GM06990 (cell line): ENCODE data around the gene RETREG1.
A peak's percentile ranks its signal among the peaks of the same experiment; 100 is the strongest.

Experiments used
- DNase-seq: peaks from one replicate; pipeline ENCODE4 v3.0.0-alpha.2; 2011; ENCODE audit not compliant: insufficient read length; ENCODE audit errors: extremely low read depth
- H3K27me3 ChIP-seq: replicated peaks from 2 replicates; pipeline ENCODE4 v1.6.0; 2011; ENCODE audit warnings: low read length; ENCODE audit not compliant: control insufficient read depth, insufficient read depth
- H3K36me3 ChIP-seq: 2 replicates; pipeline ENCODE4 v1.5.1; 2011; ENCODE audit warnings: low read length; ENCODE audit not compliant: control insufficient read depth, insufficient read depth
- H3K4me3 ChIP-seq: replicated peaks from 2 replicates; pipeline ENCODE4 v1.5.1; 2011; ENCODE audit warnings: low read depth, mild to moderate bottlenecking, control low read depth, low read length
- TF ChIP-seq, protein P1 (sequence below): IDR thresholded peaks from 2 replicates; pipeline ENCODE4 v1.5.1; 2011; ENCODE audit warnings: low read length, control low read depth, mild to moderate bottlenecking, inconsistent platforms; ENCODE audit not compliant: insufficient read depth, poor library complexity, severe bottlenecking

The RETREG1 gene, protein sequence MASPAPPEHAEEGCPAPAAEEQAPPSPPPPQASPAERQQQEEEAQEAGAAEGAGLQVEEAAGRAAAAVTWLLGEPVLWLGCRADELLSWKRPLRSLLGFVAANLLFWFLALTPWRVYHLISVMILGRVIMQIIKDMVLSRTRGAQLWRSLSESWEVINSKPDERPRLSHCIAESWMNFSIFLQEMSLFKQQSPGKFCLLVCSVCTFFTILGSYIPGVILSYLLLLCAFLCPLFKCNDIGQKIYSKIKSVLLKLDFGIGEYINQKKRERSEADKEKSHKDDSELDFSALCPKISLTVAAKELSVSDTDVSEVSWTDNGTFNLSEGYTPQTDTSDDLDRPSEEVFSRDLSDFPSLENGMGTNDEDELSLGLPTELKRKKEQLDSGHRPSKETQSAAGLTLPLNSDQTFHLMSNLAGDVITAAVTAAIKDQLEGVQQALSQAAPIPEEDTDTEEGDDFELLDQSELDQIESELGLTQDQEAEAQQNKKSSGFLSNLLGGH

DNA sequence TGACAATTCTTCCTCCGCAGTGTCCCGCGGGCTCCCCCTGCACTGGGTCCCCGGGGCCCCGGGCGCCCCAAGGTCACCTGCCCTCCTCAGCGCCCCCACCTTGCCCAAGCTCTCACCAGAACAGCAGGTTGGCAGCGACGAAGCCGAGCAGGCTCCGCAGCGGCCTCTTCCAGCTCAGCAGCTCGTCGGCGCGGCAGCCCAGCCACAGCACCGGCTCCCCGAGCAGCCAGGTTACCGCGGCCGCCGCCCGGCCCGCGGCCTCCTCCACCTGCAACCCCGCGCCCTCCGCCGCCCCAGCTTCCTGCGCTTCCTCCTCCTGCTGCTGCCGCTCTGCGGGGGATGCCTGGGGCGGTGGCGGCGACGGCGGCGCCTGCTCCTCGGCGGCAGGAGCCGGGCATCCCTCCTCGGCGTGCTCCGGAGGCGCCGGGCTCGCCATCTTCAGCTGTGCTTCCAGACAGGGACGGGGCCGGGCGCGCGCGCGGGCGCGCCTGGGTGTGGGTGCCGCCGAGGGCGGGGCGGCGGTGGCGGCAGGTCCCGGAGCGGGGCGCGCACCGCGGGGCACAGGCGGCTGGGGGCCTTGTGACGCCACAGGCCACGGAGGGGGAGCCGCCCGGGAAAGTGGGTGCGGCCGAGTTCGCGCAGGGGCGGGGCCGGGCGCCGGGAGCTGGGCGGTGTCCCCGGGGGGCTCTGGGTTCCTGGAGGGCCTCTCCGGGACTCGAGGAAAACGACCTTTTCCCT lies at the start of gene RETREG1:
Gene RETREG1, minus strand, starts transcription at position 462 of the 738 bp plus-strand sequence. Its CDS starts 26 bp downstream, at position 436.
- Histone ChIP-seq H3K27me3 (no peaks in the 10 kb centered on the region; the same call in 1 of the 2 replicates), H3K36me3 (no peaks in the 10 kb centered on the region), H3K4me3 (peak within 1 kb of the TSS; percentile 56)
- peak; percentile 71 for DNase-seq
- TF ChIP-seq, protein P1, sequence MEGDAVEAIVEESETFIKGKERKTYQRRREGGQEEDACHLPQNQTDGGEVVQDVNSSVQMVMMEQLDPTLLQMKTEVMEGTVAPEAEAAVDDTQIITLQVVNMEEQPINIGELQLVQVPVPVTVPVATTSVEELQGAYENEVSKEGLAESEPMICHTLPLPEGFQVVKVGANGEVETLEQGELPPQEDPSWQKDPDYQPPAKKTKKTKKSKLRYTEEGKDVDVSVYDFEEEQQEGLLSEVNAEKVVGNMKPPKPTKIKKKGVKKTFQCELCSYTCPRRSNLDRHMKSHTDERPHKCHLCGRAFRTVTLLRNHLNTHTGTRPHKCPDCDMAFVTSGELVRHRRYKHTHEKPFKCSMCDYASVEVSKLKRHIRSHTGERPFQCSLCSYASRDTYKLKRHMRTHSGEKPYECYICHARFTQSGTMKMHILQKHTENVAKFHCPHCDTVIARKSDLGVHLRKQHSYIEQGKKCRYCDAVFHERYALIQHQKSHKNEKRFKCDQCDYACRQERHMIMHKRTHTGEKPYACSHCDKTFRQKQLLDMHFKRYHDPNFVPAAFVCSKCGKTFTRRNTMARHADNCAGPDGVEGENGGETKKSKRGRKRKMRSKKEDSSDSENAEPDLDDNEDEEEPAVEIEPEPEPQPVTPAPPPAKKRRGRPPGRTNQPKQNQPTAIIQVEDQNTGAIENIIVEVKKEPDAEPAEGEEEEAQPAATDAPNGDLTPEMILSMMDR: no peak

DNA sequence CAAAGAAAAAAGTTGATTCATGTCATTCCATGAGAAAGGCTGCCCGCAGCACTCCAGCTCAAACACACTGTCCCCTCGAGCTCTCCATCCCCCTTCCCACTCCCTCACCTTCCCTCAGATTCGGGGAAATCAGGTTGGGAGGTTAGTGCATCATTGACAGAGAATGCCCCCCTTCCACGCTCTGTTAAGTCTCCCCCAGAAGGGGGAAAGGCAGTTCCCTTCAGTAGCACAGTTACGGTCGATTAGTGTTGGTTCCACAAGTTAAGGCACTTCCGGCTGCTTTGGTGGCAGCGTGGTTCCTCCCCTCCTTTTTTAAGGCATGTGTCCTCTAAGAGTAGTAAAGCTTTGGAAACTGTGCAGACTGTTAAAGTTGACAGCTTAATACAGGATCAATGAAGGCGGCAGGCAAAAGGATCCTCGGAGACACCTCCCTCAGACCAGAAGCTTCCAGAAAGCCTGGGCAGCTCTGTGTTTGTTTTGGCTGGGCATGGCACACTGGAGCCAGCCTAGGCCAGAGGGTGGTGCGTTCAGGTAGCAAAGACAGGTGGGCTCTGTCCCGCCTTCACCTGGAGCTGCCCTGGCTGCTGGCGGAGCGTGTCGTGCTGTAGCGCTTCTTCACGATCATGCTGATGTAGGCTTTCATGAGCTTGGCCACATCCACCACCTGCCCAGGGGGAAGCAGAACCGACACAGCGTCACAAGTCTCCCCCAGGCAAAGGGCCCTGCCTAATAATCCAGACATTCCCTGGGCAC lies 49.5 kb upstream of the RETREG1 start:
- Histone ChIP-seq H3K36me3 (no peaks in the 10 kb centered on the region), H3K4me3 (no peak overlapping the region), H3K27me3 (no peaks in the 10 kb centered on the region)
- no peak for DNase-seq
- TF ChIP-seq, protein P1: no peak

DNA sequence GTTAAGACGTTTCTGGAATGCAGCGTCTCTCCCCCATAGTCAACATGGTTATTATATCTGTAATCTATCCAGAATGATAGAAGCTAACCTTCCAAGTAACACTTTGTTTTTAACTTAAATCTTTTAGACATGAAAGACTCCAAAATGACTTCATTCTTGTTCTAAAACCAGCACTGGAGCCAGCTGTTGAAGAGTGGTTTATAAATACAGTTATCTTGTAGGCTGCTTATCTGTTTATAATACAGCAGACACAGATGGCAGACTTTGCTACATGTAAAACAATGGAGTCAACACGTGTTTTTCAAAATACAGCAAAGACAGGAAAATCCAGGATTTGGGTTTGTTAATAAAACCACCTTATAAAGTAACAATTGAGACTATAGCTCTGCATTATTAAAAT lies 48.8 kb upstream of the RETREG1 start:
- Histone ChIP-seq H3K27me3 (no peaks in the 10 kb centered on the region), H3K4me3 (no peak overlapping the region), H3K36me3 (no peaks in the 10 kb centered on the region)
- TF ChIP-seq, protein P1: no peak
- no peak for DNase-seq

DNA sequence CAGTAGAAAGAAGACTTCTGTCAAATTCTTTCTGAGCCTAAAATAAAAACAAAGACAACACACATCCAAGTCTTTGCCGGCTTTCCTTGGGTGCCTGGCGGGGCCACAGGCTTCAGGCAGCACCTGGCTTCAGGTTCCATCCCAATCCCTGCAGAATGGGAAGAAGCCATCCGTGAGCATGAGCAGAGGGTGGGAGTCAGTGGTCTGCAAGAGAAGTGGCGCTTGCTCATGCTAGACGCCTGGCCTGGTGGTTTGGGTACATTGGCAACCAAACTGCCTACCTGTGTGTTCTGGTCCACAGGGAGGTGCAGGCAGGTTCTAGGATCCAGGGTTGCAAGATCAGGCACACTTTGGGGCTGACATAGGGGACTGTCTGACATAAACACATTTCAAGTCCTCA lies 47.6 kb upstream of the RETREG1 start:
- TF ChIP-seq, protein P1: no peak

DNA sequence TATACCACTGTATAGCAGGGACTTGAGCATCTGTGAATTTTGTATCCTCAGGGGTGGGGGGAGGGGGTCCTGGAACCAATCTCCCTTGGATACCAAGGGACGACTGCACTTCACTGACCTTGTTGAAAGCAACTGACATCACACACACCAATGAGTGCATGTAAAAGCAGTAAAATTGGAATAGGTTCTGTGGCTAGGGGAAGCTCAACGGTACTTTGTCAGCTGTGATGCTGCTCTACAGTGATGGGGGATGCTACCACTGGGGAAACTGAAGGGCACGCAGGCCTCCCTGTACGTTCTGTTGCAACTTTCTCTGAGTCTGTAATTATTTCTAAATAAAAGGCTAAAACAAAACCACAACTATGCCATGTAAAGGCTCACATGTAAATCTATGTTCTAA lies 47.0 kb upstream of the RETREG1 start:
- Histone ChIP-seq H3K27me3 (no peaks in the 10 kb centered on the region), H3K4me3 (no peak overlapping the region), H3K36me3 (no peaks in the 10 kb centered on the region)
- TF ChIP-seq, protein P1: no peak
- no peak for DNase-seq

More for the DNA sequence above, 47.6 kb upstream of the RETREG1 start:
- DNase-seq: no peak
- H3K36me3 ChIP-seq: no peaks in the 10 kb centered on the region
- H3K4me3 ChIP-seq: no peak overlapping the region
- H3K27me3 ChIP-seq: no peaks in the 10 kb centered on the region
